Stimulated activated CD8-positive, alpha-beta memory T cell treated with anti-CD3 and anti-CD28 coated beads, Interleukin-12 subunit alpha, Interleukin-12 subunit beta, amount 100 ng/mL, for 4 hours (primary cell): ENCODE data around the gene PHF13.

ENCODE experiments used
- DNase-seq: peaks from one replicate; pipeline ENCODE4 v3.0.0-alpha.2; 2020; ENCODE audit warnings: low read depth

Gene PHF13

DNA sequence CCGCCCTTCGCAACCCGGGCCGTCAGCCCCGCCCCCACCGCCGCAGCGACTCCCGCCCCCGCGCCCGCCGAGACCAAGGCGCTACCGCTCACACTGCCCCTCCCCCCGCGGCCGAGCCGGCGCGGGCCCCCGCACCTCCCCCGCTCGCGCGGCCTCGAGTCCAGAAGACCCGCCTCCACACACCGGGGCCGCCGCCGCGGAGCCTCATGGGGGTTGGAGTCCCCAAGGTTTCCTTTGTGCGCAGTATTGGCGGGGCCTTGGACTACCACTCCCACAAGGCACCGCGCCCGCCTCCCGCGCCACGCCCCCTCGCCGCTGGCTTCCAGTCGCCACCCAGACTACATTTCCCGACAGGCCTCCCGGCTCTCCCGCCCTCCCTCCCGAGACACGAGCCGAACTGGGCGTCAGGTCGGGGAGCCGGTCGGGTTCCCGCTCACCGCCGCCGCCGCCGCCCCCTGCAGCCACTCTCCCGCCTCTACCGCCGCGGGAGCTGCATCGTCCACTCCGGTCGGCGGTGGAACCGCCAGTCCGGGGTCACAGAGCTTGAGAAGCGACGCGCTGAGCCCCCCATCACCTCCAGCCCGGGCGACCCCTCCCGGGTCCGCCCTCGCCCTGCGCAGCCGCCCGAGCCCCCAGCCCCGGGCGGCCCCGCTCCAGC is at the start of gene PHF13:
TSS of gene PHF13 (plus strand) at position 371 of the 658 bp plus-strand sequence. CDS start 336 bp downstream, outside the sequence.
- peak; percentile 100 for DNase-seq

DNA sequence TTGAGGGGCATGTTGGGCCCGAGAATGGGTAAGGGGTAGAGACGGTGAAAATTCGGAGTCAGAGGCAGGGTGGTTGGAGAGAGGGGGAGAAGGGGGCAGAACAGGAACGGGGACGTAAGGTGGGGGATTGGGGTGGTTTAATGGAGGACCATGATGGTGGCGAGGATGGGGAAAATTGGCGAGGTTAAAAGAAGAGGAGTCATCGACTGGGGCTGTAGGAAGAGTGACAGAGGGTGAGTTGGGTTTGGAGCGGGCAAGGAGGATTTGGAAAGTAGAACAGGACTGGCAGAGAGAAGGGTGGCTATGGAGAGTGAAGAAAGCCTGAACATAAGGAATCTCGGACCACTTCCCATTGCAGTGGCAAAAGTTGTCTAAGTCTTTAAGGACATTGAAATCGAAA is 44.5 kb upstream of the PHF13 start:
- DNase-seq: no peak

DNA sequence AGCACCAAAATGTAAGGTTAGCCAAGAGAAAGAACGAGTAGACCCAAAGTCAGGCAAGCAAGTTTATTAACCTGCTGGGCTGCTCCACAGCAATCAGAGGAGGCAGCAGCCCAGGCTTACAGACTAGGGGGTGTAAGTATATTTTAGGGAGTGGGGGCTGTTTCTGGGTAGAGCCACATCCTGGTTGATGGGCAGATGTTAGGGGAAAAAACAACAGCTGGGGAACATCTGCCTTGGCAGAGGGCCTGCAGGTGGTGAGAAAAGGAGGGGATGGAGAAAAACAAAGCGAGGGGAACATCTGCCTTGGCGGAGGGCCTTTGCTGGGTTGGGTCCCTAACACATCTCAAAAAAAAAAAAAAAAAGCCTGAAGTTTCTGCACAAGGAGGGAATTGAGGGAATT is 43.4 kb upstream of the PHF13 start:
- no peak for DNase-seq

DNA sequence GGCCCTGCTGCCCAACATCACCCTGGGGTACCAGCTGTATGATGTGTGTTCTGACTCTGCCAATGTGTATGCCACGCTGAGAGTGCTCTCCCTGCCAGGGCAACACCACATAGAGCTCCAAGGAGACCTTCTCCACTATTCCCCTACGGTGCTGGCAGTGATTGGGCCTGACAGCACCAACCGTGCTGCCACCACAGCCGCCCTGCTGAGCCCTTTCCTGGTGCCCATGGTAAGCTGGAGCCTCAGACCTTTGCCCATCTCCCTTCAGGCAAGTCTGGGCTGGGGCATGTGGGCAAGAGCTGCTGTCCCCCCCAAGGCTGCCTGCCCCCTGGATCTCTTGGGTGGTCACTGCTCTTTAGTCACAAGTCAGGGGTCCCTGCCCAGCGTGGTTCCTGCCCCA is 42.5 kb upstream of the PHF13 start:
- DNase-seq: no peak

DNA sequence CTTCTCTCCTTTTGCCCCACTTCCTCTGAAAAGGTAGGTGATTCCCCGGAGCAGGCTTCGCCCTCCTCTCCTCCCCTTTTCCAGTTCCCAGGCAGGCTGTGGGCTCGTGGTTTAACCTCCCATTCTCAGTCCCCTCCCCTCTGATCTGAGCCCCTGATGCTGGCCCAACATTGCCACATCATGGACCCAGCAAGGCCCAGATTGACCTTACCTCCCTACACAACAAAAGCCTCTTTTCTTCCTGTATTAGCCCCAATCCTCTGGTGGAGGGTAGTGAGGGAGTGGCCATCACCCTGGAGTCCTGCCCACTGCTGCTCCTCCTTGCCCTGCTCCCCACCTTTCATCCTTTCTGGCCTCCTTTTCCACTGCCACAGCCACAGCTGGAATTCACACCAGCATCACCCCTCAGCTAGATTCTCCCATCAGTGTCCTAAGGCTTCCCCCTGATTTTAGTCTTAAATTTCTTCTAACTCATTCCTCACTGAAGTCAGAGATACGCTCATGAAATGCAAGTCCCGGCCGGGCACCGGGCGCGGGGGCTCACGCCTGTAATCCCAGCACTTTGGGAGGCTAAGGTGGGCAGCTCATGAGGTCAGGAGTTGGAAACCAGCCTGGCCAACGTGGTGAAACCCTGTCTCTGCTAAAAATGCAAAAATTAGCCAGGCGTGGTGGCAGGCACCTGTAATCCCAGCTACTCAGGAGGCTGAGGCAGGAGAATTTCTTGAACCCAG is 40.7 kb upstream of the PHF13 start:
- DNase-seq: no peak

DNA sequence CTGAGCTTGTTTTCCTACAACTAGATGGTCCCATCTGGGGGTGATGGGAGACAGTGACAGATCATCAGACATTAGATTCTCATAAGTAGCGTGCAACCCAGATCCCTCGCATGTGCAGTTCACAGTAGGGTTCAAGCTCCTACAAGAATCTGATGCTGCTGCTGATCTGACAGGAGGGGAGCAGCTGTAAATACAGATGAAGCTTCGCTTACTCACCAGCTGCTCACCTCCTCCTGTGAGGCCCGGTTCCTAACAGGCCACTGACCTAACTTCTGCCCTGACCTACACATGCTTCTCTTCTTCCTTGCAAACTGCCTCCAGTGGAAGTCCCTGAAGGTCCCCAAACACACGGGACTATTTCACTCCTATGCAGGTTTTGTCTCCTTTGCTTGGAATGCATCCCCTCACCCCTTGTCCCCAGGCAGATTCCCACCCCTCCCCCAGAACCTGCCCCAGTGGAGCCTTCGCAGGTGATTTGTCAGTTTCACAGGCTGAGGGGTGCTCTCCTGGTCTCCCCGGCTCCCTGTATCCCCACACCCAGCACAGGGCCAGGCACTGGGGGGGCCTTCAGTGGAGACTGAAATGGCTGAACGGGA is 39.4 kb upstream of the PHF13 start:
- no peak for DNase-seq

DNA sequence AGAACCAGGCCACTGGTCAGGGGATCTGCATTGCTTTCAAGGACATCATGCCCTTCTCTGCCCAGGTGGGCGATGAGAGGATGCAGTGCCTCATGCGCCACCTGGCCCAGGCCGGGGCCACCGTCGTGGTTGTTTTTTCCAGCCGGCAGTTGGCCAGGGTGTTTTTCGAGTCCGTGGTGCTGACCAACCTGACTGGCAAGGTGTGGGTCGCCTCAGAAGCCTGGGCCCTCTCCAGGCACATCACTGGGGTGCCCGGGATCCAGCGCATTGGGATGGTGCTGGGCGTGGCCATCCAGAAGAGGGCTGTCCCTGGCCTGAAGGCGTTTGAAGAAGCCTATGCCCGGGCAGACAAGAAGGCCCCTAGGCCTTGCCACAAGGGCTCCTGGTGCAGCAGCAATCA is 38.7 kb upstream of the PHF13 start:
- no peak for DNase-seq

DNA sequence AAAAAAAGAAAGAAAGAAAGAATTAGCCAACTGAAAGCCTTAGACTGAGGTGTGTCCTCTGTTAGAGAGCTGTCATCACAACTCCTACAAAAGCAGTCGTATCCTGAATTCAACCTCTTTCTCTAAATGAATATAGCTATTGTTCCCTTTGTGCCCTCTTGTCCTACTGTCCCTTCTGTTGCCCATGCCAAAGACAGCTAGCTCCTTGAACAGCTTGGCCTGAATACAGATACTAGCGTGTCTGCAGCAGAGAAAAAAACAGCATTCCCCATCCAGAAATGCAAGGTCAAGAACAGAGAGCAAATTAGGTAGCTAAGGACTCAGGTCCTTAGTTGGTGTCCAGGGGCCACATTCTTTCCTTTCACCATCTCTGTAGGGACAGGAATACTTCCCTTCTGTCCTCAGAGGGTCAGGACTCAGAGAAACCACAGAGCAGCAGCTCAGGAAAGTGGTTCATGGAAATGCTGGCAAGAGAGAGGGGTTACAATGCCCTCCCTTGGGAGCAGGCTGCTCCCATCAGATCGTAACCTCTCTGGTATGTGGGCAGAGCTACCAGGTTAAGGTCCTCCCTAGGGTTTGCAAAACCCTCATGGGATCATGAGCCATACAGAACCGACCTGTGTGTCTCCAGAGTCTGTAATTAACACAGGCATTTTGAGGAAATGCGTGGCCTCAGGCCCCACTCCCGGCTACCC is 35.6 kb upstream of the PHF13 start:
- no peak for DNase-seq

DNA sequence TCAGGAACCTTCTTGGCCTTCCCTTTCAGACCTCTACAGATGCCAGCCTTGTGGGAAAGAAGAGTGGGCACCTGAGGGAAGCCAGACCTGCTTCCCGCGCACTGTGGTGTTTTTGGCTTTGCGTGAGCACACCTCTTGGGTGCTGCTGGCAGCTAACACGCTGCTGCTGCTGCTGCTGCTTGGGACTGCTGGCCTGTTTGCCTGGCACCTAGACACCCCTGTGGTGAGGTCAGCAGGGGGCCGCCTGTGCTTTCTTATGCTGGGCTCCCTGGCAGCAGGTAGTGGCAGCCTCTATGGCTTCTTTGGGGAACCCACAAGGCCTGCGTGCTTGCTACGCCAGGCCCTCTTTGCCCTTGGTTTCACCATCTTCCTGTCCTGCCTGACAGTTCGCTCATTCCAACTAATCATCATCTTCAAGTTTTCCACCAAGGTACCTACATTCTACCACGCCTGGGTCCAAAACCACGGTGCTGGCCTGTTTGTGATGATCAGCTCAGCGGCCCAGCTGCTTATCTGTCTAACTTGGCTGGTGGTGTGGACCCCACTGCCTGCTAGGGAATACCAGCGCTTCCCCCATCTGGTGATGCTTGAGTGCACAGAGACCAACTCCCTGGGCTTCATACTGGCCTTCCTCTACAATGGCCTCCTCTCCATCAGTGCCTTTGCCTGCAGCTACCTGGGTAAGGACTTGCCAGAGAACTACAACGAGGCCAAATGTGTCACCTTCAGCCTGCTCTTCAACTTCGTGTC is 34.7 kb upstream of the PHF13 start:
- no peak for DNase-seq

DNA sequence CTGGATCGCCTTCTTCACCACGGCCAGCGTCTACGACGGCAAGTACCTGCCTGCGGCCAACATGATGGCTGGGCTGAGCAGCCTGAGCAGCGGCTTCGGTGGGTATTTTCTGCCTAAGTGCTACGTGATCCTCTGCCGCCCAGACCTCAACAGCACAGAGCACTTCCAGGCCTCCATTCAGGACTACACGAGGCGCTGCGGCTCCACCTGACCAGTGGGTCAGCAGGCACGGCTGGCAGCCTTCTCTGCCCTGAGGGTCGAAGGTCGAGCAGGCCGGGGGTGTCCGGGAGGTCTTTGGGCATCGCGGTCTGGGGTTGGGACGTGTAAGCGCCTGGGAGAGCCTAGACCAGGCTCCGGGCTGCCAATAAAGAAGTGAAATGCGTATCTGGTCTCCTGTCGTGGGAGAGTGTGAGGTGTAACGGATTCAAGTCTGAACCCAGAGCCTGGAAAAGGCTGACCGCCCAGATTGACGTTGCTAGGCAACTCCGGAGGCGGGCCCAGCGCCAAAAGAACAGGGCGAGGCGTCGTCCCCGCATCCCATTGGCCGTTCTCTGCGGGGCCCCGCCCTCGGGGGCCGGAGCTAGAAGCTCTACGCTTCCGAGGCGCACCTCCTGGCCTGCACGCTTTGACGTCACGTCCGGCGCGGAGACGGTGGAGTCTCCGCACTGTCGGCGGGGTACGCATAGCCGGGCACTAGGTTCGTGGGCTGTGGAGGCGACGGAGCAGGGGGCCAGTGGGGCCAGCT is 34.0 kb upstream of the PHF13 start, which contains the start of gene ZBTB48:
TSS of gene ZBTB48 (plus strand) at position 621 of the 745 bp plus-strand sequence. CDS start 616 bp downstream, outside the sequence.
- DNase-seq: peak; percentile 96

DNA sequence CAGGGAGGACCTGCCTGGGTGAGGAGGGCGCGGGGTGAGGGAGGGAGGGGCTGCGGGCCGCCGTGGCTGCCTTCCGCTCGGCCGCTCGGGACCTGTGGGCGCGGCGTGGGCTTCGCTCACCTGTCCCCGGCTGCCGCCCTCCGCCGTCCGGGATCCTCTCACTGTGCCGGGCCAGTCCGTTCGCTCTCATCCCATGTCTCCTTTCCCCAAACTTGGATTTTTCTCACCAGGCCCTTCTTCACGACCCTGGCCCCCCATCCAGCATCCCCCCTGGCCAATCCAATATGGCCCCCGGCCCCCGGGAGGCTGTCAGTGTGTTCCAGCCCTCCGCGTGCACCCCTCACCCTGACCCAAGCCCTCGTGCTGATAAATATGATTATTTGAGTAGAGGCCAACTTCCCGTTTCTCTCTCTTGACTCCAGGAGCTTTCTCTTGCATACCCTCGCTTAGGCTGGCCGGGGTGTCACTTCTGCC is 33.4 kb upstream of the PHF13 start:
- no peak for DNase-seq

DNA sequence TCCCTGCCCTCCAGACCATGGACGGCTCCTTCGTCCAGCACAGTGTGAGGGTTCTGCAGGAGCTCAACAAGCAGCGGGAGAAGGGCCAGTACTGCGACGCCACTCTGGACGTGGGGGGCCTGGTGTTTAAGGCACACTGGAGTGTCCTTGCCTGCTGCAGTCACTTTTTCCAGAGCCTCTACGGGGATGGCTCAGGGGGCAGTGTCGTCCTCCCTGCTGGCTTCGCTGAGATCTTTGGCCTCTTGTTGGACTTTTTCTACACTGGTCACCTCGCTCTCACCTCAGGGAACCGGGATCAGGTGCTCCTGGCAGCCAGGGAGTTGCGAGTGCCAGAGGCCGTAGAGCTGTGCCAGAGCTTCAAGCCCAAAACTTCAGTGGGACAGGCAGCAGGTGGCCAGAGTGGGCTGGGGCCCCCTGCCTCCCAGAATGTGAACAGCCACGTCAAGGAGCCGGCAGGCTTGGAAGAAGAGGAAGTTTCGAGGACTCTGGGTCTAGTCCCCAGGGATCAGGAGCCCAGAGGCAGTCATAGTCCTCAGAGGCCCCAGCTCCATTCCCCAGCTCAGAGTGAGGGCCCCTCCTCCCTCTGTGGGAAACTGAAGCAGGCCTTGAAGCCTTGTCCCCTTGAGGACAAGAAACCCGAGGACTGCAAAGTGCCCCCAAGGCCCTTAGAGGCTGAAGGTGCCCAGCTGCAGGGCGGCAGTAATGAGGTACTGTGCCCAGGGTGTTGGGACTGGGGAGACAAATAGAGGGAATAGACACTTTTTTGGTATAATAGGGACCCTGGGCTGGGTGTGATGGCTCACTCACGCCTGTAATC is 32.7 kb upstream of the PHF13 start:
- DNase-seq: no peak

DNA sequence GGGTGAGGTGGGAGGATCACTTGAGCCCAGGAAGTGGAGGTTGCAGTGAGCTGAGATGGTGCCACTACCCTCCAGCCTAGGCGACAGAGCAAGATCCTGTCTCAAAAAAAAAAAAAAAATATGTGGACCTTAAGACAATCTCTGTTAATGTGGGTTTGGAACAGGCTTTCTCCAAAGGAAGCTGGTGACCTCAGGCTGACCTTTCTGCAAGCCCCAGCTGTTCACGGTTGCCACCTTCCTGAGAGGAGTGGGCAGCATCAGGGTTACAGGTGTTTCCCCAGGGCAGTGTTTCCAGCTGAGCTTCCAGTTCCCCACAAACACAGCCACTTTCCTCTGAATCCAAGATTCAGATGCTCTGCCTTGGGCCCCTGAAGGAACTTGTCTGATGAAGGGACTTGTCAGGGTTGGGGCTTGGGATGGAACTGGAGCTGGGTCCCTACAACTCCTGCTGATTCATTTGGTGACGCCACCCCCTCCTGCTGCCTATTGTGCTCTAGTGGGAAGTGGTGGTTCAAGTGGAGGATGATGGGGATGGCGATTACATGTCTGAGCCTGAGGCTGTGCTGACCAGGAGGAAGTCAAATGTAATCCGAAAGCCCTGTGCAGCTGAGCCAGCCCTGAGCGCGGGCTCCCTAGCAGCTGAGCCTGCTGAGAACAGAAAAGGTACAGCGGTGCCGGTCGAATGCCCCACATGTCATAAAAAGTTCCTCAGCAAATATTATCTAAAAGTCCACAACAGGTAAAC is 31.8 kb upstream of the PHF13 start:
- DNase-seq: no peak

DNA sequence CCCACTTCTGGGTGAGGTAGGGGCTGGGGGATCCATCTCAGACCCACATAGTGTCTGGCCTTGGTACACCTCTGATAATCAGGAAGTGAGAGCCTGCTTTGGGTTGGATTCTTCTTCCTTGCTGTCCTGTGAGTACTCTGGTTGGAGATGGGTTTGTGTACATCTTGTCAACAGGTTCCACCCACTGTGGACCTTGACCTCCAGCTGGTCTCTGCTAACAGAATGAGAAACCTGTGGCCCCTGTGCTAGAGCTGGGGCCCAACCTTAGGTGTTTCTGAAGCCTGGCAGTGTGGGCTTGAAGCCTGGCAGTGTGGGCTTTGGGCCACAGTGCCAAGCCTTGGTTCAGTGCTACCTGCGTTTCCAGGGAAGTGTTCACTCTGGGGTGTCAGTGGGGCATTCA is 31.2 kb upstream of the PHF13 start:
- DNase-seq: no peak

DNA sequence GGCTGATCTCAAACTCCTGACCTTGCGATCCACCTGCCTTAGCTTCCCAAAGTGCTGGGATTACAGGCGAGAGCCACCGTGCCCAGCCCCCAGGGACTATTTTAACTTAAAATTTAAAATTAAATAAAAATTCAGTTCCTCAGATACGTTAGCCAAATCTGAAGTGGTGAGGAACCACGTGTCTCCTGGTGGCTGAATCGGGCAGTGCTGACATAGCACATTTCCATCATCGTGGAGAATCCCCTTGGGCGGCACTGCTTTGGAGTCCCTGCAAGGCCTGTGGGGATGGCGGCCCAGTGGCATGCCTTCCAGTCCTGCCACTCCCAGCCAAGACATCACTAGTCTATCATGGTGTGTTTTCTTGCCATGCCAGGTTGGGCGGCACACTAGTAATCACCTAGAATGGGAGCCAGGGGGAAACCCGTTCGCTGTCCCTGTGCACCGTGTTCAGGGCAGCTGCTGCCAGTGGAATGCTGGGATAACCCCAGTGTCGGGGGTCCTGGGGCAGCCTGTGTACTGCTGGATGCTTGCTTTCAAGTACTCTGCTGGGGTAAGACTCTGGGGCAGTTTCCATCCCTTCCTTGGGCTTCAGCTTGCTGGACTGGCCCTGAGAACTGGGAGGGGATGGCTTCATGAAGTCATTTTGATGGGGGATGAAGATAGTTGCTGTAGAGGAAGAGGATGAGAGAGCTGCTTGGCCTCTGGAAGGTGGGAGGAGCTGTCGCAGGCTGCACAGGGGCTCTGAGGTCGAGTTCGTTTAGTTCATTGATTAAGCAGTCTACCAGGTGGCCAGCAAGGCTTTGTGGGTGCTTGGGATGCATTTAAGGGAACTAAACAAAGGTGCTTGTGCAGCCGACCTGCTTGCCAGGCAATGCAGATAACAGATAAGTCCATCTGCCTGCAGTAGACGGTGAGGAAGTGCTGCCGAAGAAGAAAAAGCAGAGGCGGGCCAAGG is 29.1 kb upstream of the PHF13 start:
- DNase-seq: no peak

DNA sequence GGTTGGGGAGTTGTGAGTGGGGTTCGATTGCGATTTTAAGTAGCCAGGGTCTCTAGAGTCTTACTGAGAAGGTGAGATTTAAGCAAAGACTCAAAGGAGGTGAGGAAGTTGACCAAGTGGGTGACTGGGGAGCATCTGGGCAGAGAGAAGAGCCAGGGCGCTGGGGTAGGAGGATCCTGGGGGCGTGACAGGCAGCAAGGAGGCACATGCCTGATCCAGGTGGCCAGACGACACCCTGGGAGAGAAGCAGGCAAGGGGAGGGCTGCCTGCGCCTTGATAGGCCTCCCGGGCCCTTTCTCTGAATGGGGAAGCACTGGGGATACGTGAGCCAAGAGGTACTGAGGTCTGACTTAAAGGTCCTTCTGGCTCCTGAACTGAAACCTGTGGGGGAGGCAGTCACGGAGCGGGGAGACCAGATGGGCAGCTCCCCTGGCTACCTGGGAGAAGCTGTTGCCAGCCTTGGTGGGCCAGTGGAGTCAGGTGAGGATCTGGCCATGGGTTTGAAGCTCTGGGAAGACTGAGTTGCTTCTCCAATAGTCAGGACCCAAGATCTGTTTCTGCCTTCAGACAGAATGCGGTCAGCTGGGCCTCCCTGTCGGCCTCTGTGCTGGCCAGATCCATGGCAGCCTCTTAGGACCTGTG is 28.3 kb upstream of the PHF13 start:
- DNase-seq: no peak

DNA sequence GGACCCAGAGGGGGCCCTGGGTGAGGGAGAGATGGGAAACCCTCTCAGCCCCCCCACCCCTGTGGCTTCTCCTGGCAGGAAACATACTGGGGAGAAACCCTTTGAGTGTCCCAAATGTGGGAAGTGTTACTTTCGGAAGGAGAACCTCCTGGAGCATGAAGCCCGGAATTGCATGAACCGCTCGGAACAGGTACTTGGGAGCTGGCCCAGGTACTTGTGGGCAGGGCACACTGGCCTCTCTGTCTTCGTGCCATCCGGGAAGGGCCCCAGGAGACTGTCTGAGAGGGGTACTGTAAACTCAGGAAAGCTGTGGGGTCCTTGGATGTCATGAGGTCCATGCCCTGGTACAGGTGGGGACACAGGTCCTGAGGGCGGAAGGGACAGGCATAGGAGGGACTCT is 27.7 kb upstream of the PHF13 start:
- no peak for DNase-seq

DNA sequence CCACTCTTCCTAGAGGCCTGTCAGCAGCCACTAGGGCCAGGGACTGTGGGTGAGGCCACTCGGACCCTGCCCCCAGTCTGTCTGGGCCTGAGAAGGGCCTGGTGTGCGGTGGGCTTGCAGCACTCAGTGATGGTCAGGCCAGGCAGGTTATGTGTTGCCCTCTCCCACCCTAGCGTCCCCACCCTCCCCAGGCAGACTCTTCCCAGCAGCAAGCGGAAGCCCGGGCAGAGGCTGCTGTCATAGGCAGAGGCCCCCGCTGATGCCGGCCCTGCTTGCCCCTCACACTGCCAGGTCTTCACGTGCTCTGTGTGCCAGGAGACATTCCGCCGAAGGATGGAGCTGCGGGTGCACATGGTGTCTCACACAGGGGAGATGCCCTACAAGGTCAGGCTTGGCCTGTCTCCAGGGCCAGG is 27.1 kb upstream of the PHF13 start:
- DNase-seq: no peak
